Measurements from ENCODE around the gene SCLY.

The SCLY gene

DNA sequence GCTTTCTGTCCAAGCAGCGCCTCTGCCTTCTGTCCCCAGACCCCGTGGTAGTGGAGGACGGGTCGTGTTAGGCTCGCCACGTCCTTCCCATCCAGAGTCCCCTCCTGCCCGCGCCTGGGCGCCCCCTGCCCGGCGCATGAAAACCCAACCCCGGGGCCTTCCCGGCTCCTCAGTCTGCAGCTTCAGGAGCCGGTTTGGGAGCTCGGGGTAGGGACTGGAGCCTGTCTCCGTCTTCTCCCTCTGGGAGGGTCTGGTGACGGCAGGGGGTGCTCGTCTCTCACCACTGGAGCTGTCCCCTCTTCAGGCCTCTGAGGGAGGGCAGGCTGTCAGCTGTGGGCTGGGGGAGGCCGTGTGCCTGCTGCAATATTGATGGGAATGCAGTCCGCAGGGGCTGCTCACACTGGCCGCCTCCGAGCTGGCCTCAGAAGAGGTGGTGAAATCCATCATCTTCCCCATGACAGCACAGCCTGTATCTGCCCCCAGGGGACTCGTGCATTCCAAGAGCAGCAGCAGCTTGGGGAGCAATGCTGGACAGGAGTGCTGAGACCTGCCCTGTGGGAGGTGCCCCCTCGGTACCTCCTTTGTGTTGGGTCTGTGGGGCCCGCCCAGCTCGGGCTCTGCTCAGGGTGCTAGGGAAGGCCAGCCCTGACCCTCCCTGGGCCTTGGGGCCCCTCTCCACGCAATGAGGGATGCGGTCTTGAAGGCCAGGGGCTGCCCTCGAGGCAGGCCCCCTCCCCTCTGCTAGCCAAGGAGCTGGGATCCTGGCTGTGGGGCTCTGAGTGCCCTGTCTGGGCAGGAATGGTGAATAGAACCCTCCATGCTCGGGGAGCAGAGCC, 59.9 kb downstream of the SCLY start:
- no peaks in the 10 kb centered on the region for H3K36me3 ChIP-seq (ENCODE audit: control insufficient read depth in 2 of 2, insufficient read depth in 2 of 2, low read length in 2 of 2)
- no peak overlapping the region for H3K27ac ChIP-seq (ENCODE audit: low read depth in 2 of 2, low read length in 2 of 2)
- peaks cover 0 to 9% of the 10 kb centered on the region in 2 donors for H3K27me3 ChIP-seq (ENCODE audit: control insufficient read depth in 2 of 2, insufficient read depth in 2 of 2, low read length in 2 of 2)
- H3K9ac ChIP-seq (ENCODE audit: low read depth in 1 of 2, low read length in 2 of 2) = no peak overlapping the region
- no peaks in the 10 kb centered on the region for H3K4me1 ChIP-seq (ENCODE audit: control insufficient read depth in 2 of 2, insufficient read depth in 2 of 2, low read length in 2 of 2)
- H3K9me3 ChIP-seq (ENCODE audit: control insufficient read depth in 2 of 2, low read length in 2 of 2) = no peaks in the 10 kb centered on the region
- H3K4me3 ChIP-seq (ENCODE audit: low read length in 2 of 2) = no peak overlapping the region

- Histone ChIP-seq H3K9me3 (ENCODE audit: control insufficient read depth in 2 of 2, low read length in 2 of 2) (no peaks in the 10 kb centered on the region), H3K4me1 (ENCODE audit: control insufficient read depth in 2 of 2, insufficient read depth in 2 of 2, low read length in 2 of 2) (no peaks in the 10 kb centered on the region), H3K4me3 (ENCODE audit: low read length in 2 of 2) (no peak overlapping the region), H3K36me3 (ENCODE audit: control insufficient read depth in 2 of 2, insufficient read depth in 2 of 2, low read length in 2 of 2) (no peaks in the 10 kb centered on the region), H3K27me3 (ENCODE audit: control insufficient read depth in 2 of 2, insufficient read depth in 2 of 2, low read length in 2 of 2) (peaks cover 0 to 9% of the 10 kb centered on the region in 2 donors), H3K9ac (ENCODE audit: low read depth in 1 of 2, low read length in 2 of 2) (no peak overlapping the region), H3K27ac (ENCODE audit: low read depth in 2 of 2, low read length in 2 of 2) (no peak overlapping the region)
Measured at GRCh38 chr2:238121511-238122286, 60.9 kb downstream of the SCLY start.

GRCh38 chr2:238122287-238123217, 61.8 kb downstream of the SCLY start:
- peaks cover 0 to 6% of the 10 kb centered on the region in 2 donors for H3K27me3 ChIP-seq (ENCODE audit: control insufficient read depth in 2 of 2, insufficient read depth in 2 of 2, low read length in 2 of 2)
- H3K4me3 ChIP-seq (ENCODE audit: low read length in 2 of 2) = no peak overlapping the region
- no peaks in the 10 kb centered on the region for H3K36me3 ChIP-seq (ENCODE audit: control insufficient read depth in 2 of 2, insufficient read depth in 2 of 2, low read length in 2 of 2)
- H3K9ac ChIP-seq (ENCODE audit: low read depth in 1 of 2, low read length in 2 of 2) = no peak overlapping the region
- H3K4me1 ChIP-seq (ENCODE audit: control insufficient read depth in 2 of 2, insufficient read depth in 2 of 2, low read length in 2 of 2) = no peaks in the 10 kb centered on the region
- no peak overlapping the region for H3K27ac ChIP-seq (ENCODE audit: low read depth in 2 of 2, low read length in 2 of 2)
- H3K9me3 ChIP-seq (ENCODE audit: control insufficient read depth in 2 of 2, low read length in 2 of 2) = no peaks in the 10 kb centered on the region

- Histone ChIP-seq H3K27ac (ENCODE audit: low read depth in 2 of 2, low read length in 2 of 2) (no peak overlapping the region), H3K9me3 (ENCODE audit: control insufficient read depth in 2 of 2, low read length in 2 of 2) (no peaks in the 10 kb centered on the region), H3K4me3 (ENCODE audit: low read length in 2 of 2) (no peak overlapping the region), H3K27me3 (ENCODE audit: control insufficient read depth in 2 of 2, insufficient read depth in 2 of 2, low read length in 2 of 2) (peaks cover 0 to under 1% of the 10 kb centered on the region in 2 donors), H3K9ac (ENCODE audit: low read depth in 1 of 2, low read length in 2 of 2) (no peak overlapping the region), H3K4me1 (ENCODE audit: control insufficient read depth in 2 of 2, insufficient read depth in 2 of 2, low read length in 2 of 2) (no peaks in the 10 kb centered on the region), H3K36me3 (ENCODE audit: control insufficient read depth in 2 of 2, insufficient read depth in 2 of 2, low read length in 2 of 2) (no peaks in the 10 kb centered on the region)
Measured at GRCh38 chr2:238123218-238123971, 62.6 kb downstream of the SCLY start.

GRCh38 chr2:238123991-238124470, 63.2 kb downstream of the SCLY start:
- H3K27ac ChIP-seq (ENCODE audit: low read depth in 2 of 2, low read length in 2 of 2) = no peak overlapping the region
- no peaks in the 10 kb centered on the region for H3K4me1 ChIP-seq (ENCODE audit: control insufficient read depth in 2 of 2, insufficient read depth in 2 of 2, low read length in 2 of 2)
- no peaks in the 10 kb centered on the region for H3K36me3 ChIP-seq (ENCODE audit: control insufficient read depth in 2 of 2, insufficient read depth in 2 of 2, low read length in 2 of 2)
- no peaks in the 10 kb centered on the region for H3K9me3 ChIP-seq (ENCODE audit: control insufficient read depth in 2 of 2, low read length in 2 of 2)
- H3K4me3 ChIP-seq (ENCODE audit: low read length in 2 of 2) = no peak overlapping the region
- no peaks in the 10 kb centered on the region for H3K27me3 ChIP-seq (ENCODE audit: control insufficient read depth in 2 of 2, insufficient read depth in 2 of 2, low read length in 2 of 2)
- H3K9ac ChIP-seq (ENCODE audit: low read depth in 1 of 2, low read length in 2 of 2) = no peak overlapping the region

DNA sequence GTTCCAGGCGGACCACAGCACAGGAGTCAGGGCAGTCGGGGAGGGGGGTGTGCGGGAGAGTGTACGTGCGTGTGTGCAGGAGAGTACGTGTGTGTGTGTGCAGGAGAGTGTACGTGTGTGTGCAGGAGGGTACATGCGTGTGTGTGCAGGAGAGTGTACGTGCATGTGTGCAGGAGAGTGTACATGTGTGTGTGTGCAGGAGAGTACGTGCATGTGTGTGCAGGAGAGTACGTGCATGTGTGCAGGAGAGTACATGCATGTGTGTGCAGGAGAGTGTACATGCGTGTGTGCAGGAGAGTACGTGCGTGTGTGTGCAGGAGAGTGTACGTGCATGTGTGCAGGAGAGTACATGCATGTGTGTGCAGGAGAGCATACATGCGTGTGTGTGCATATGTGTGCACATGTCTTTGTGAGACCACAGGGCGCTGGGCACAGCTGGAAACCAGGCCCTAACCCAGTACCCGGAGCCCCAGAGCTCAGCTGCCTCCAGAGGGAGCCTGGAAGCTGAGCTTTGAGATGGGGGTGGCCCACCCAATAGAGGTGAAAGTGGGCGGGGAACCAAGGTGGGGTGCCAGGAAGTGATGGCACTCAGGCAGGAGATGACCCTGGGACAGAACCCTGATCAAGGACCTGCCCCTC, 63.8 kb downstream of the SCLY start:
- H3K36me3 ChIP-seq (ENCODE audit: control insufficient read depth in 2 of 2, insufficient read depth in 2 of 2, low read length in 2 of 2) = no peaks in the 10 kb centered on the region
- H3K9ac ChIP-seq (ENCODE audit: low read depth in 1 of 2, low read length in 2 of 2) = no peak overlapping the region
- no peaks in the 10 kb centered on the region for H3K9me3 ChIP-seq (ENCODE audit: control insufficient read depth in 2 of 2, low read length in 2 of 2)
- no peaks in the 10 kb centered on the region for H3K27me3 ChIP-seq (ENCODE audit: control insufficient read depth in 2 of 2, insufficient read depth in 2 of 2, low read length in 2 of 2)
- no peaks in the 10 kb centered on the region for H3K4me1 ChIP-seq (ENCODE audit: control insufficient read depth in 2 of 2, insufficient read depth in 2 of 2, low read length in 2 of 2)
- H3K27ac ChIP-seq (ENCODE audit: low read depth in 2 of 2, low read length in 2 of 2) = no peak overlapping the region
- H3K4me3 ChIP-seq (ENCODE audit: low read length in 2 of 2) = no peak overlapping the region

- no peak overlapping the region for H3K27ac ChIP-seq (ENCODE audit: low read depth in 2 of 2, low read length in 2 of 2)
- no peaks in the 10 kb centered on the region for H3K27me3 ChIP-seq (ENCODE audit: control insufficient read depth in 2 of 2, insufficient read depth in 2 of 2, low read length in 2 of 2)
- H3K9ac ChIP-seq (ENCODE audit: low read depth in 1 of 2, low read length in 2 of 2) = no peak overlapping the region
- no peak overlapping the region for H3K4me3 ChIP-seq (ENCODE audit: low read length in 2 of 2)
- H3K36me3 ChIP-seq (ENCODE audit: control insufficient read depth in 2 of 2, insufficient read depth in 2 of 2, low read length in 2 of 2) = no peaks in the 10 kb centered on the region
- H3K9me3 ChIP-seq (ENCODE audit: control insufficient read depth in 2 of 2, low read length in 2 of 2) = no peaks in the 10 kb centered on the region
- no peaks in the 10 kb centered on the region for H3K4me1 ChIP-seq (ENCODE audit: control insufficient read depth in 2 of 2, insufficient read depth in 2 of 2, low read length in 2 of 2)
Measured at GRCh38 chr2:238125127-238125885, 64.5 kb downstream of the SCLY start.

GRCh38 chr2:238126338-238126737, 65.5 kb downstream of the SCLY start:
- no peak overlapping the region for H3K9ac ChIP-seq (ENCODE audit: low read depth in 1 of 2, low read length in 2 of 2)
- H3K27me3 ChIP-seq (ENCODE audit: control insufficient read depth in 2 of 2, insufficient read depth in 2 of 2, low read length in 2 of 2) = no peaks in the 10 kb centered on the region
- no peaks in the 10 kb centered on the region for H3K4me1 ChIP-seq (ENCODE audit: control insufficient read depth in 2 of 2, insufficient read depth in 2 of 2, low read length in 2 of 2)
- no peak overlapping the region for H3K4me3 ChIP-seq (ENCODE audit: low read length in 2 of 2)
- no peaks in the 10 kb centered on the region for H3K9me3 ChIP-seq (ENCODE audit: control insufficient read depth in 2 of 2, low read length in 2 of 2)
- no peaks in the 10 kb centered on the region for H3K36me3 ChIP-seq (ENCODE audit: control insufficient read depth in 2 of 2, insufficient read depth in 2 of 2, low read length in 2 of 2)
- H3K27ac ChIP-seq (ENCODE audit: low read depth in 2 of 2, low read length in 2 of 2) = no peak overlapping the region
